GM18873 (cell line): ENCODE data around the gene MFSD2B.

Experiments
- ATAC-seq: cut with Tn5 transposase; IDR thresholded peaks from one replicate; pipeline ENCODE4 v1.9.1; 2021; ENCODE audit warnings: mild to moderate bottlenecking, moderate library complexity, moderate number of reproducible peaks; ENCODE audit not compliant: unreplicated experiment, low FRiP score

The MFSD2B gene

DNA sequence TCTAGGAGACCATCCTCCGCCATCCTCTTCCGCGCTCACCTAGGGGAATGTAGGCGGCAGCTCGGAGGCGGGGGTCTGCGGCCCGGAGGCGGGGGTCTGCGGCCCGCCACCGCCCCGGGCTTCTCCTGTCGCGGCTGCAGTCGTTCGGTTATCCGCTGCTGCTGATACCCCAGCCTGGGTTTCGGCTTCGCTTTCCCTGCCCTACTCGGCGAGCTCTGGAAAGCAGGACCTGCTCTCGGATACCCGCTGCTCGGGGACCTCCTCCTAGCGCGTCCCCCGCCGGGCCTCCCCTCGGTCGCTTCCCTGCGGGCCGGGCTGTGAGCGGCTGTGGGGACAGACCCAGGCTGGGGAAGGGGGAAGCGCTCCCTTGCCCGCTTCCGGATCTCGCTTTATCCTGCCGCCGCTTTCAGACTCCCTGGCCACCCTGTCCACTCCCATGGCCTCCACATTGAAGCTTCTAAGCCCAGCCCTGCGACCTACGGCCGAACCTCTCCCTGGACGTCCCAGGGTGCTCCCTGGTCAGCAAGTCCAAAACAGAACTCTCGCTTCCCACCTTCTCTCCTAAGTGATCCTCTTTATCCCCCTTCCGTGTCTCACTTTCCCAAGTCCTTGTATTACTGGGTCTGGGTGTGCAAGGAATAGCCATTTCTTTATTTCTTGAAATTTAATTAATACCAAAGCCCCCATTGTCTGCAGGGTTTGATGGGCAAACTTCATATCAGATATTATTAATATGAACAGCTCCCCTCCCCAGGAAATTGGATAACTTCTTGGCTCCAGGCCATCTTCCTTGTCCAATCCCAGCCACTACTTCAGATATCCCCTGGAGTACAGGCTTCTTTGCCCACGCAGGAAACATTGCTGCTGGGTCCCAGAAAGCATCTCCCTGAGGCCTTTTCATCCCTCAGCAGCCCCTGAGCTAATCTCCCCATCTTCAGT, 40.4 kb downstream of the MFSD2B start:
- no peak for ATAC-seq

DNA sequence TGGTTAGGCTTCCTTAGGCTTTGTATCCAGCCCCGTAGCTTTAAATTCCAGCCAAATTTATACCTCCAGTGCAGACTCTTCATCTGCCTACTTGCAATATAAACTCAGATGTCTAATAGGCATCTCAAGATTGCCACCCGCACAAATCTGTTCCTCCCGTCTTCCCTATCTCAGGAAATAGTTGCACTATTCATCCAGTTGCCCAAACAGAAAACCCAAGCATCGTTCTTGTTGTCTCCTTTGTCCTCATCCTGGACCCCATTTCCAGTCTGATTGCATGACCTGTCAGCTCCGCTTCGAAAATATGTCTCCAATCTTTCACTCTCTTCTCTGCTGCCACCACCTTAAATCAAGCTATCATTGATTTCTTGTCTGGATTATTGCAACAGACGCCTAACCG, 41.9 kb downstream of the MFSD2B start:
- no peak for ATAC-seq

DNA sequence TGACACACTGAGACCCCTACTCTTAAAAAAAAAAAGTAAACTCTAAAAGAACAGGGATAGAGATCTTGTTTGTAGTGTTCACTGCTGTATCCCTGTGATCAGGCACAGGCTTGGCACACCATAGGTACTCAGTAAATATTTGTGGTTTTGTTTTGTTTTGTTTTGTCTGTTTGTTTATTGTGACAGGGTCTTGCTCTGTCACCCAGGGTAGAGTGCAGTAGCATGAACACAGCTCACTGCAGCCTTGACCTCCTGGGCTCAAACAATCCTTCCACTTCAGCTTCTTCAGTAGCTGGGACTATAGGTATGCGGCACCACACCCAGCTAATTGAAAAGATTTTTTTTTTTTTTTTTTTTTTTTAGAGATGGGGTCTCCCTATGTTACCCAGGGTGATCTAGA, 43.1 kb downstream of the MFSD2B start:
- ATAC-seq: no peak

DNA sequence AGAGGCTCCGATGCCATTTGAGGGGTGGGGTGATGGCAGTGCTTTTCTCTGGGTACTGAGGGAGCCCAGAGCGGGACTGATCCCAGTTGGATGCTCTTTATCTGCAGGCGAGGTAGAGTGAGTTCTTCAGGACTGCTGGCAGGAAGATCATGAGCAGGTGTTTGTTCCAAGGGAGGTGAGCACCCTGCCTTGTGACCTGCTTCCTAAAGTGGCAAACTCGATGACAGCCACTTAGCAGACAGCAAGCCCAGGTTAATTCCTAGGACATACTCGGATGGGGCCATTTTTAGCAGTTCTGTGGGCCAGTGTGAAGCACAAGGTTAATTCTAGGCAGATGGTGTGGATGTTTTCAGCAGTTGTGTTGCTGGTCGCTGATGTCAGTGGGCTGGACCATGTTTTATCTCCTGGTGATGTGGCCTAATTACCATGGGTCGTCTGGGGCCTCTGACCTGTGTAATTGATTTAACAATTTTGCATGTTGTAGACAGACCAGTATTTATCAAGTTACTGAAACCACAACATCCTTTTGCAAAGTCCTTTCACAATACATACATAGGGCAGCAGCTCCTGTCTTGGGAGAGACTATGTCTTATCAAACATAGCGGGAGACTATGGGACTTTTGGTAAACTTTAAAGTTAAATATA, 44.6 kb downstream of the MFSD2B start:
- no peak for ATAC-seq

DNA sequence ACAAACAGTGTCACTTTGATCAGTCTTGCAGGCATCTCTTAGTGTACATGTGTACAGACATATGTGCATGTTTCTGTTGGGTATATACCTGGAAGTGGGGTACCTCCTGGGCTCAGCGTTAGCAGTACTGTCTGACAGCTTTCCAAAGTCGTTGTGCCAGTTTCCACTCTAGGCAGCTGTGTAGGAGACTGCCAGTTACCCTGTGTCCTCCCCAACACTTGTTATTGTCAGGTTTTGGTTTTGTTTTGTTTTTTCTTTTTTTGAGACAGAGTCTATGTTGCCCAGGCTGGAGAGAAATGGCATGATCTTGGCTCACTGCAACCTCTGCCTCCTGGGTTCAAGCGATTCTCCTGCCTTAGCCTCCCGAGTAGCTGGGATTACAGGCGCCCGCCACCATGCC, 45.9 kb downstream of the MFSD2B start:
- ATAC-seq: no peak

DNA sequence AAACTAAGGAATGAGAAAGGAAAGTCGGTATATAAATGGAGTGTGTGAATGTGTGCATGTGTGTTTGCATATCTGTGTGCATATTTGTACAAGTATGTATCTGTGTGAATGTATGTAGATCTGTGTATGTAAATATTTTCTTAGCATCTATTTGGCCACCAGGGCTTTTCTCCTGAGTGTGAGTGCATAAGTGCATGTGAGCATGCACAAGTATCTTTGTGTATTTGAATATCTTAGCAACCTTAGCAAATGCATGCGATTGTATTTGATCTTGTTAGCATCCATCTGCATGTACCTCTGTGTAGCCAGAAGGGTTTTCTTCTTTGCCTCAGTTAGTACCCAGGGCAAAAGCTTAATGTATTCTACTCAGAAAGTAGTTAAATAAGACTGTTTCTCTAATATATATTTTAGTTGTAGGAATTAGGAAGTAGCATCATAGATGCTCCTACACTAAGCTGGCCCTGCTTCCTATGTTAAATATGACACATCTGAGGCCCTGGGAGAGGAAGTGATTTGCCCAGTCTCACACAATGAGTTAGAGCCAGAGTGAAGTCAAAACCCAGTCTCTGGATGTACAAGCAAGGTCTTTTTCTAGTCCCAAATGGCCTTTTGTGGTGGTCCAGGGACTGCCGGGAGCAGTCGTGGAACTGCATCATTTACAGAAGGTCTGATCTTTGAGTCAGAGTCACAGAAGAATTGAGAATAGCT, 48.8 kb downstream of the MFSD2B start:
- ATAC-seq: no peak

DNA sequence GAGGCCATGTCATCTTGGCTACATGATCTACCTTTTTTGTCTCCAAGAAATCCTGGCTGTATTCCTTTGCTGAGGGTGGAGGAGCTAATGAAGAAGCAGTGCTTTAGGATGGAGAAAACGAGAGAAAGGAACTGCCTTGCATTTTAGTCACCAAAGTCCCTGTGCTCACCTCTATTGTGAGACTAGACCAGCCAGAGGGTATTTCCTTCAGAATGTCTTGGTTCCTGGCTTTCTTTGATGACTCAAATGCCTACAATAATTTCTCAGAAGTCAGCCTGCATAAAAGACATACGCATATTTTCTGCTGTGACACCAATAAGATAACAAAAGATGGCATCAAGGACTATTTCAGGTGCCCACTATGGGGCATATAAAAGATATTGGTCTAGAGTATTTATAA, 55.5 kb downstream of the MFSD2B start:
- ATAC-seq: no peak

DNA sequence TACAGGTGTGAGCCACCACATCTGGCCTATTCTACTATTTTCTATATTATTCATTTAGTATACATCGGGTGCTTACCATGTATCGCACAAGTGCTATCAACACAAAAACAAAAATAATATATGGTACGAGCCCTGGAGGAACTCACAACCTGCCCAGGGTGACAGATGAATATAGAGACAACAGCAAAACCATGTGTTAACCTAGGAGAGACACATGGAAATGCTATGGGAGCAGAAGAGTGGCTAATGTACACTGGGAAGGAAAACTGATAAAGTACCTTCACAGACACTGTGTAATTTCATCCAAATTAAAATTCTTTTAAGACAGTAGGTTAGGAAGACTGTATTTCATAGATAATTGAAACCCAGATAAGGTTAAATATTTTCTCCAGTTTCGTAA, 62.4 kb downstream of the MFSD2B start:
- no peak for ATAC-seq

DNA sequence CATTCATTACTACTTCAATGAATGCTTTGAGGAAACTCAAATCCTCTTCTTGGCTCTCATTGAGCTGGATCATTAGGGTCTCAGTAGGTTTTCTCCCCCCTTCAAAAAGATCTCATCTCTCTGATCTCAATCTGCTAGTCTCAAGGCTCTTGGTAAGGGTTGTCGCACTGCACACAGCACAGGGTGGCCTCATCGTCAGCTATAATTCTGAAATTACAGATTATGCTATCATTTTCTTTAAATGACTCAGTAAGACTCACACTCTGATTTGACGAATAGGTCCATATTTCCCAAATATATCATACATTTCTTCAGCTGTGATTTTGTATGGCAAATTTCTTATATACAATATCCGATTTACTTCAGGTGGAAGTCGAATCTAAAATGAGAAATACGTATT, 63.9 kb downstream of the MFSD2B start:
- no peak for ATAC-seq

DNA sequence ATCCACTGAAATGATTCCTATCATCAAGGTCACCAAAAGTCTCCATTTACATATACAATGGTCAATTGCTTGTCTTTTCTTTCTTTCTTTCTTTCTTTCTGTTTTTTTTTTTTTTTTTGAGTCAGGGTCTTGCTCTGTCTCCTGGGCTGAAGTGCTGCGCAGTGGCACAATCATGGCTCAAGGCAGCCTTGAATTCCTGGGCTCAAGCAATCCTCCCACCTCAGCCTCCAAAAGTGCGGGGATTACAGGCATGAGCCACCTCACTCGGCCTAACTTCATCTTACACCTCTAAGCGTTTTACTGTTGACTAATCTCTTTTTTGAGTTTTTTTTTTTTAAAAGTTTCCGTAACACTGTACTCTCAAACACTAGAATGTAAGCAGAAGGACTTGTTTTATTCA, 65.4 kb downstream of the MFSD2B start:
- ATAC-seq: no peak
